Heart left ventricle (tissue), 13 donors: Measurements from ENCODE around the gene LRG1.

ENCODE experiments used
- POLR2A ChIP-seq, 2 donors: fragments of 450-650 bp; IDR thresholded peaks; one replicate each; pipeline ENCODE4 v1.6.1; 2017; ENCODE audit warnings: antibody characterized with exemption in 2 of 2, mild to moderate bottlenecking in 2 of 2, moderate library complexity in 2 of 2
- TF ChIP-seq, protein P1 (sequence below), 12 donors: fragments of 200-600 bp; sonication (generic) in 4 of 12; IDR thresholded peaks; one replicate each; pipeline versions ENCODE4 v1.5.0 to v1.8.0; 2018 to 2022; ENCODE audit warnings: antibody characterized with exemption in 12 of 12, mild to moderate bottlenecking in 5 of 12
- donor health status: ischemic (EF 13 %, LVEDD 7.1; RV severe dilation, severe dysfunction).
- donor health status: DM: no; HTN: yes; CAD: no.
- donor health status: DM: no; HTN: no; CAD: no.
- donor health status: ischemic (EF 25% LVEDD 6.9; RV normal size, moderate dysfunction).
- donor health status: ischemic (EF 25% LVEDD 5.7; RV mildly dilated, moderate dysfunction).
- donor health status: ischemic (EF 35%, LVEDD 5.7; RV mildly dilated, moderate dysfunction).
- donor health status: nonischemic (EF 11% LVEDD 7.7; RV severe dilation, severe dysfunction).
- donor health status: DM: yes; HTN: yes; CAD: no.
- donor health status: PGD.
- donor health status: ischemic (EF 29% LVEDD 5.4; RV normal size, mild dysfunction).
- donor health status: nonischemic (EF 23%, LVEDD 6.1; RV moderate dilation, normal function).

DNA sequence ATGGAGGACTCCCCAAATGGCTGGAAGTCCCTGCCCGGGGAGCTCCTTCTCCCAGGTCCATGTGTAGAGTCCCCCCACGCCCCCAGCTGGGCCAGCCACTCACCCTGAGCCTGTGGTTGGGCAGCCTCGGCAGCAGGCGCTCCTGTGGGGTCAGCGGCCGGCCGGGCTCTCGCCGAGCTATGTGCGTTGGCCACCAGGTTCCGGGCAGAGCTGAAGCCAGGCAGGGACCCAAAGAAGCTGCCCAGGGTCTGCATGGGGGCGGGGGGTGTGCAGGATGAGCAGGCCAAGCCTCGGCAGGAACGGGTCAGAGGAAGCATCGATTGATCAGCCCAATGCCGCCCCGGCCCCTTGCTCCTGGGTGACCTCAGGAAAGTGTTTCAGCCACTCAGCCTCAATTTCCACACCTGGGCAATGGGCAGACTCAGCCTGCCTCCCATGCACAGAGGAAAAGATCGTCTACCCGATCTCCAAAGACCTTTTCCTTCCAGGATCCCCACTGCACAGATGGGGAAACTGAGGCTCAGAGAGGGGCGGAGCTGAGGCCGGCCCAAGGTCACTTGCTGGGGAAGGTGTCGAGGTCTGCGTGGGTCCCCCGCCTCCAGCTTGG is 22.3 kb downstream of the LRG1 start:
- TF ChIP-seq, protein P1, sequence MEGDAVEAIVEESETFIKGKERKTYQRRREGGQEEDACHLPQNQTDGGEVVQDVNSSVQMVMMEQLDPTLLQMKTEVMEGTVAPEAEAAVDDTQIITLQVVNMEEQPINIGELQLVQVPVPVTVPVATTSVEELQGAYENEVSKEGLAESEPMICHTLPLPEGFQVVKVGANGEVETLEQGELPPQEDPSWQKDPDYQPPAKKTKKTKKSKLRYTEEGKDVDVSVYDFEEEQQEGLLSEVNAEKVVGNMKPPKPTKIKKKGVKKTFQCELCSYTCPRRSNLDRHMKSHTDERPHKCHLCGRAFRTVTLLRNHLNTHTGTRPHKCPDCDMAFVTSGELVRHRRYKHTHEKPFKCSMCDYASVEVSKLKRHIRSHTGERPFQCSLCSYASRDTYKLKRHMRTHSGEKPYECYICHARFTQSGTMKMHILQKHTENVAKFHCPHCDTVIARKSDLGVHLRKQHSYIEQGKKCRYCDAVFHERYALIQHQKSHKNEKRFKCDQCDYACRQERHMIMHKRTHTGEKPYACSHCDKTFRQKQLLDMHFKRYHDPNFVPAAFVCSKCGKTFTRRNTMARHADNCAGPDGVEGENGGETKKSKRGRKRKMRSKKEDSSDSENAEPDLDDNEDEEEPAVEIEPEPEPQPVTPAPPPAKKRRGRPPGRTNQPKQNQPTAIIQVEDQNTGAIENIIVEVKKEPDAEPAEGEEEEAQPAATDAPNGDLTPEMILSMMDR (IDR thresholded peaks at IDR 0.05): no peak
- no peak for TF ChIP-seq POLR2A (IDR thresholded peaks at IDR 0.05)
